IPS-18c (cell line): Measurements from ENCODE around the gene PCDHA8.
A peak's percentile ranks its signal among the peaks of the same experiment; 100 is the strongest.
"Not testable (repeated sequence)": the region's sequence is repeated elsewhere in the genome, so short reads cannot be mapped to it uniquely, and the experiment has no call there.

Experiments used
- H3K4me3 ChIP-seq: 2 replicates; pipeline ENCODE4 v1.7.0; 2013; ENCODE audit warnings: low read depth, mild to moderate bottlenecking, low read length, moderate library complexity; ENCODE audit not compliant: insufficient read depth
- H3K9me3 ChIP-seq: one replicate; pipeline ENCODE4 v1.6.1; 2013; ENCODE audit warnings: mild to moderate bottlenecking, low read length, moderate library complexity; ENCODE audit not compliant: control insufficient read depth, insufficient read depth

PCDHA8 gene

GRCh38 chr5:140822281-140822629 lies 18.7 kb upstream of the PCDHA8 start:
- Histone ChIP-seq H3K9me3 (no peaks in the 10 kb centered on the region), H3K4me3 (no peak overlapping the region)

- H3K9me3 ChIP-seq, H3K4me3 ChIP-seq: not testable (repeated sequence)
Observed at GRCh38 chr5:140822969-140823368, 18.0 kb upstream of the PCDHA8 start.

- no peaks in the 10 kb centered on the region for H3K9me3 ChIP-seq
- H3K4me3 ChIP-seq: no peak overlapping the region
Observed at GRCh38 chr5:140823475-140823874, 17.5 kb upstream of the PCDHA8 start.

GRCh38 chr5:140827704-140828361 lies 13.2 kb upstream of the PCDHA8 start, which contains the start of gene PCDHA6:
Gene PCDHA6 (plus strand): TSS chr5:140827960. CDS start chr5:140828092, 132 bp downstream.
- H3K9me3 ChIP-seq: no peaks in the 10 kb centered on the region
- no peak within 1 kb of the TSS for H3K4me3 ChIP-seq

- H3K9me3 ChIP-seq: no peaks in the 10 kb centered on the region
- H3K4me3 ChIP-seq: no peak overlapping the region
Observed at GRCh38 chr5:140828362-140828737, 12.6 kb upstream of the PCDHA8 start.

- H3K9me3 ChIP-seq, H3K4me3 ChIP-seq: not testable (repeated sequence)
Observed at GRCh38 chr5:140829511-140830501, 11.2 kb upstream of the PCDHA8 start.

- Histone ChIP-seq H3K4me3 (no peak within 1 kb of the TSS), H3K9me3 (peaks cover 2% of the 10 kb centered on the region)
Observed at GRCh38 chr5:140833993-140834392, 7.0 kb upstream of the PCDHA8 start, which contains the start of gene PCDHA7. Gene PCDHA7 (plus strand): TSS chr5:140834269. CDS start chr5:140834384, 115 bp downstream.

- not testable (repeated sequence) for H3K9me3 ChIP-seq, H3K4me3 ChIP-seq
Observed at GRCh38 chr5:140834439-140835008, 6.5 kb upstream of the PCDHA8 start.

GRCh38 chr5:140835622-140836510 lies 5.1 kb upstream of the PCDHA8 start:
- Histone ChIP-seq H3K4me3 (no peak overlapping the region), H3K9me3 (peaks cover 2% of the 10 kb centered on the region)

- Histone ChIP-seq H3K9me3 (no peaks in the 10 kb centered on the region), H3K4me3 (no peak overlapping the region)
Observed at GRCh38 chr5:140842798-140843733, 2.1 kb downstream of the PCDHA8 start.

- not testable (repeated sequence) for H3K9me3 ChIP-seq
Observed at GRCh38 chr5:140848139-140849102, 7.4 kb downstream of the PCDHA8 start, which contains the start of gene PCDHA9. Gene PCDHA9 (plus strand): TSS chr5:140848382. CDS start chr5:140848496, 114 bp downstream.

GRCh38 chr5:140849831-140850634 lies 9.0 kb downstream of the PCDHA8 start:
- H3K4me3 ChIP-seq: not testable (repeated sequence)

More at GRCh38 chr5:140848139-140849102, 7.4 kb downstream of the PCDHA8 start, which contains the start of gene PCDHA9:
- not testable (repeated sequence) for H3K4me3 ChIP-seq

GRCh38 chr5:140855772-140856674 lies 15.0 kb downstream of the PCDHA8 start, which contains the start of gene PCDHA10:
Gene PCDHA10 (plus strand): TSS chr5:140855897. CDS start chr5:140856049, 152 bp downstream.
- no peaks in the 10 kb centered on the region for H3K9me3 ChIP-seq
- peak within 1 kb of the TSS; percentile 28; the same call in 1 of the 2 replicates for H3K4me3 ChIP-seq

More at GRCh38 chr5:140849831-140850634, 9.0 kb downstream of the PCDHA8 start:
- not testable (repeated sequence) for H3K9me3 ChIP-seq
